OCI-LY3 (cell line): ENCODE data around the gene ROR2.

Source experiments
- CTCF ChIP-seq: fragments of 200-600, 300-600 bp; sonication (generic); IDR thresholded peaks from 2 replicates; pipeline ENCODE4 v1.5.1; 2014; ENCODE audit warnings: antibody characterized with exemption, low read length, low read depth
- EZH2phosphoT487 ChIP-seq: fragments of 200-600 bp; shearing (Covaris generic); IDR thresholded peaks from 2 replicates; pipeline ENCODE4 v1.6.1; 2018; ENCODE audit warnings: antibody characterized with exemption, mixed run types, low read depth

- TF ChIP-seq CTCF = no peak
- no peak for TF ChIP-seq EZH2phosphoT487
These were observed 44.0 kb downstream of the ROR2 start for GRCh38 chr9:91905991-91906469.
